GM18507 (cell line): ENCODE results near the gene PHF21A.

Experiments
- DNase-seq: peaks from one replicate; pipeline ENCODE4 v3.0.0; 2011; ENCODE audit warnings: low read depth; ENCODE audit not compliant: insufficient read length; ENCODE audit errors: extremely low spot score
- FAIRE-seq: peaks from 2 replicates; lab custom pipeline; 2011; peaks lifted over from hg19 to GRCh38; lab: Jason Lieb, UNC

Gene PHF21A

GRCh38 chr11:45928535-45929215 lies 192.6 kb downstream of the PHF21A start:
- FAIRE-seq, result no peak
- no peak for DNase-seq

GRCh38 chr11:45927684-45928413 lies 193.4 kb downstream of the PHF21A start:
- DNase-seq (no peak), FAIRE-seq (no peak)

GRCh38 chr11:45927332-45927683 lies 193.9 kb downstream of the PHF21A start:
- DNase-seq (no peak), FAIRE-seq (no peak)

GRCh38 chr11:45926536-45927331 lies 194.5 kb downstream of the PHF21A start:
- no peak for DNase-seq
- no peak for FAIRE-seq

- no peak for DNase-seq
- FAIRE-seq, result no peak
These were observed 195.3 kb downstream of the PHF21A start for GRCh38 chr11:45926001-45926401.

- no peak for DNase-seq
- FAIRE-seq, result no peak
These were observed 195.7 kb downstream of the PHF21A start for GRCh38 chr11:45925550-45925949.

GRCh38 chr11:45924927-45925326 lies 196.3 kb downstream of the PHF21A start:
- no peak for DNase-seq

GRCh38 chr11:45924036-45924915 lies 197.0 kb downstream of the PHF21A start:
- DNase-seq (no peak), FAIRE-seq (no peak)

More at GRCh38 chr11:45924927-45925326, 196.3 kb downstream of the PHF21A start:
- FAIRE-seq, result no peak

GRCh38 chr11:45922425-45923082 lies 198.7 kb downstream of the PHF21A start, which contains the start of gene LARGE2:
Gene LARGE2, plus strand, starts transcription at chr11:45922656. Its CDS starts 227 bp downstream, at chr11:45922883.
- DNase-seq, result no peak
- no peak for FAIRE-seq

- DNase-seq (no peak), FAIRE-seq (no peak)
These were observed 199.5 kb downstream of the PHF21A start for GRCh38 chr11:45921561-45922424.

- DNase-seq, result no peak
These were observed 200.4 kb downstream of the PHF21A start for GRCh38 chr11:45920531-45921477.

GRCh38 chr11:45919806-45920530 lies 201.3 kb downstream of the PHF21A start:
- no peak for FAIRE-seq
- no peak for DNase-seq

More at GRCh38 chr11:45920531-45921477, 200.4 kb downstream of the PHF21A start:
- no peak for FAIRE-seq

- DNase-seq, result no peak
These were observed 202.1 kb downstream of the PHF21A start for GRCh38 chr11:45918962-45919675.

GRCh38 chr11:45918331-45918941 lies 202.8 kb downstream of the PHF21A start:
- DNase-seq, result peak; percentile 72
- peak; percentile 90 for FAIRE-seq

More at GRCh38 chr11:45918962-45919675, 202.1 kb downstream of the PHF21A start:
- no peak for FAIRE-seq
